K562 (cell line): ENCODE results near the gene MYO15B. TPM values are rescaled to one million over a fixed set of nuclear protein-coding genes. Genes with fewer than 3 reads are reported as not detected.

Experiments used
- ATAC-seq: fragments of 200-7000 bp; cut with Tn5 transposase; 3 replicates; pipeline ENCODE4 v1.9.1; 2020; ENCODE audit warnings: moderate library complexity
- BruUV-seq: library from RNA; stranded (reverse); fragments of 400-500 nt; replicated peaks from 2 replicates; lab custom pipeline; 2021; lab: Mats Ljungman, UMichigan
- CTCF ChIA-PET: fragments of 300-600 bp; formaldehyde crosslinking; extraction: SDS; loops from one replicate; lab custom pipeline; 2021; ENCODE audit warnings: low intra/inter-chr PET ratio; lab: Yijun Ruan, JAX
- POLR2A ChIA-PET: fragments of 300-600, 350-650 bp; sonication (Branson Sonifier 250); formaldehyde crosslinking; extraction: SDS; loops from one replicate; lab custom pipeline; 2021; ENCODE audit warnings: antibody characterized with exemption, inconsistent platforms; lab: Yijun Ruan, JAX
- DNase-seq, 4 experiments: peaks; one replicate each; pipeline versions ENCODE4 v3.0.0 to v3.0.0-alpha.2; 2011 to 2018; ENCODE audit warnings: low spot score in 3 of 4, mixed read lengths in 3 of 4; ENCODE audit errors: extremely low read depth in 1 of 4
- FAIRE-seq: peaks from 2 replicates; lab custom pipeline; 2011; peaks lifted over from hg19 to GRCh38; lab: Jason Lieb, UNC
- H2AFZ ChIP-seq: 2 replicates; pipeline ENCODE4 v1.6.0; 2011; ENCODE audit warnings: low read depth, low read length, control low read depth, inconsistent platforms
- H3K27ac ChIP-seq: fragments of 200-600 bp; 3 replicates; pipeline ENCODE4 v1.8.0; 2011; ENCODE audit warnings: low read depth, mild to moderate bottlenecking, control low read depth, inconsistent platforms, low read length, moderate library complexity, mixed read lengths; ENCODE audit errors: extremely low read depth
- H3K27me3 ChIP-seq, 2 experiments: fragments of 300-600 bp in 1 of 2; 2 replicates in 1 of 2; 3 replicates in 1 of 2; pipeline versions ENCODE4 v1.6.0 to v1.8.0; 2011; ENCODE audit warnings: inconsistent platforms in 2 of 2, low read length in 2 of 2, mild to moderate bottlenecking in 1 of 2, mixed read lengths in 1 of 2, moderate library complexity in 1 of 2; ENCODE audit not compliant: control insufficient read depth in 2 of 2, insufficient read depth in 2 of 2
- H3K36me3 ChIP-seq: fragments of 300-600 bp; 3 replicates; pipeline ENCODE4 v1.8.0; 2011; ENCODE audit warnings: mild to moderate bottlenecking, low read length, inconsistent platforms; ENCODE audit not compliant: control insufficient read depth, insufficient read depth
- H3K4me1 ChIP-seq, 2 experiments: fragments of 200-600 bp in 1 of 2; replicated peaks in 1 of 2; 2 replicates in 1 of 2; 3 replicates in 1 of 2; pipeline versions ENCODE4 v1.5.1 to v1.8.0; 2011; ENCODE audit warnings: inconsistent platforms in 2 of 2, low read length in 2 of 2, mild to moderate bottlenecking in 1 of 2, mixed read lengths in 1 of 2, moderate library complexity in 1 of 2; ENCODE audit not compliant: control insufficient read depth in 2 of 2, insufficient read depth in 2 of 2
- H3K4me2 ChIP-seq: 2 replicates; pipeline ENCODE4 v1.6.1; 2011; ENCODE audit warnings: low read length, control low read depth, inconsistent platforms, mixed read lengths; ENCODE audit not compliant: insufficient read depth
- H3K4me3 ChIP-seq: fragments of 200-600 bp; sonication (generic), shearing (Covaris generic); 2 replicates; pipeline ENCODE4 v1.5.1; 2016; ENCODE audit warnings: control low read depth, inconsistent platforms
- H3K79me2 ChIP-seq: fragments of 200-600 bp; 3 replicates; pipeline ENCODE4 v1.8.0; 2011; ENCODE audit warnings: low read length, inconsistent platforms; ENCODE audit not compliant: control insufficient read depth, insufficient read depth
- H3K9ac ChIP-seq, 2 experiments: 2 replicates each; pipeline versions ENCODE4 v1.6.0 to v1.6.1; 2011; ENCODE audit warnings: low read depth in 2 of 2, low read length in 2 of 2, control low read depth in 1 of 2, inconsistent platforms in 1 of 2, mild to moderate bottlenecking in 1 of 2, mixed read lengths in 1 of 2; ENCODE audit not compliant: insufficient read depth in 1 of 2
- H3K9me1 ChIP-seq: one replicate; pipeline ENCODE4 v1.6.0; 2011; ENCODE audit warnings: inconsistent platforms, mild to moderate bottlenecking, low read length, moderate library complexity; ENCODE audit not compliant: control insufficient read depth, insufficient read depth
- H3K9me3 ChIP-seq: replicated peaks from 2 replicates; pipeline ENCODE4 v1.5.1; 2011; ENCODE audit warnings: low read depth, low read length, inconsistent platforms; ENCODE audit not compliant: control insufficient read depth, insufficient read depth
- H4K20me1 ChIP-seq: replicated peaks from 2 replicates; pipeline ENCODE4 v1.6.1; 2011; ENCODE audit warnings: low read length, inconsistent platforms, mixed read lengths; ENCODE audit not compliant: control insufficient read depth, insufficient read depth
- BCOR ChIP-seq: fragments of 450-650 bp; IDR thresholded peaks from 2 replicates; pipeline ENCODE4 v1.6.1; 2016
- DLX4 ChIP-seq: fragments of 250-450 bp; sonication (Bioruptor Pico); IDR thresholded peaks from 2 replicates; pipeline ENCODE4 v1.6.1; 2021; ENCODE audit warnings: mild to moderate bottlenecking
- DMBX1 ChIP-seq: fragments of 250-450 bp; sonication (Bioruptor Pico); IDR thresholded peaks from 2 replicates; pipeline ENCODE4 v1.8.0; 2022; ENCODE audit warnings: inconsistent platforms, mild to moderate bottlenecking, moderate library complexity, borderline replicate concordance
- HMGN3 ChIP-seq: IDR thresholded peaks from 2 replicates; pipeline ENCODE4 v1.6.1; 2011; ENCODE audit warnings: borderline replicate concordance, low read depth, mild to moderate bottlenecking, mixed read lengths, low read length; ENCODE audit not compliant: insufficient read length; ENCODE audit errors: extremely low read depth
- MBD1 ChIP-seq: fragments of 250-450 bp; sonication (Bioruptor Pico); IDR thresholded peaks from 2 replicates; pipeline ENCODE4 v1.8.0; 2022; ENCODE audit warnings: inconsistent platforms
- MXI1 ChIP-seq: IDR thresholded peaks from 2 replicates; pipeline ENCODE4 v1.6.1; 2011; ENCODE audit warnings: low read depth, mild to moderate bottlenecking, improper control_type of control experiment, low read length
- NFIC ChIP-seq: fragments of 450-650 bp; IDR thresholded peaks from 2 replicates; pipeline ENCODE4 v1.6.1; 2017; ENCODE audit warnings: mild to moderate bottlenecking, inconsistent platforms
- POLR2G ChIP-seq: fragments of 200-400 bp; formaldehyde crosslinking; IDR thresholded peaks from 2 replicates; pipeline ENCODE4 v1.6.1; 2017; ENCODE audit warnings: low read depth, mild to moderate bottlenecking, antibody characterized with exemption, low read length, moderate library complexity
- RBBP5 ChIP-seq: fragments of 200-600 bp; sonication (generic); IDR thresholded peaks from 2 replicates; pipeline ENCODE4 v1.6.1; 2012; ENCODE audit warnings: borderline replicate concordance, mild to moderate bottlenecking, low read length, control low read depth, inconsistent platforms; ENCODE audit not compliant: insufficient read depth, poor library complexity, severe bottlenecking
- SMARCA4 ChIP-seq: fragments of 450-650 bp; IDR thresholded peaks from 2 replicates; pipeline ENCODE4 v1.6.1; 2016
- SMARCC2 ChIP-seq: fragments of 450-650 bp; IDR thresholded peaks from 2 replicates; pipeline ENCODE4 v1.6.1; 2017; ENCODE audit warnings: antibody characterized with exemption, moderate library complexity, mild to moderate bottlenecking, low read depth
- THAP12 ChIP-seq: fragments of 250-450 bp; sonication (Bioruptor Pico); IDR thresholded peaks from 2 replicates; pipeline ENCODE4 v1.9.0; 2021; ENCODE audit warnings: mild to moderate bottlenecking, inconsistent platforms
- U2AF2 ChIP-seq: fragments of 200-400 bp; formaldehyde crosslinking; optimal IDR thresholded peaks from 2 replicates; pipeline ENCODE3; 2017; ENCODE audit warnings: low read depth, mild to moderate bottlenecking, low read length
- ZBTB7A ChIP-seq: IDR thresholded peaks from 2 replicates; pipeline ENCODE4 v1.6.1; 2011; ENCODE audit warnings: low read depth, mild to moderate bottlenecking, low read length, moderate library complexity, borderline replicate concordance; ENCODE audit not compliant: control insufficient read depth
- whole genome bisulfite sequencing: fragments of 100-300 bp; shearing (Covaris generic); methylation state at CpG from one replicate; pipeline ENCODE4 v1.1.6; 2016; ENCODE audit warnings: low coverage, mixed read lengths; ENCODE audit not compliant: insufficient coverage; ENCODE audit errors: missing lambda C conversion rate; 5-methylcytosine and 5-hydroxymethylcytosine counted together
- in situ Hi-C: fragments of 300-500 bp; cut with MboI; formaldehyde crosslinking; loops from 4 replicates; pipeline ENCODE4 v1.15.0; 2018; ENCODE audit warnings: inconsistent platforms, mixed read lengths
- intact Hi-C: fragments of 100-400 bp; cut with micrococcal nuclease; formaldehyde crosslinking; loops from 2 replicates; pipeline ENCODE4 v1.14.2; 2022
- polyA plus RNA-seq, 8 experiments: library from polyadenylated mRNA; depleted of rRNA in 4 of 8; stranded (reverse) in 5 of 8; unstranded in 3 of 8; fragments of >200 nt; fragmentation: Nextera tagmentation in 2 of 8; fragmentation: Illumina TruSeq in 1 of 8; extraction: Ambion mirVana in 2 of 8; extraction: Trizol in 1 of 8; gene quantifications; 2 replicates each; pipeline versions ENCODE4 v1.2.1 to v1.2.3, GENCODE V29; 2011 to 2014; ENCODE audit warnings: inconsistent platforms in 1 of 8, missing spikeins in 1 of 8
- total RNA-seq, 7 experiments: library from RNA; depleted of rRNA in 6 of 7; stranded (reverse); fragments of >200 nt in 6 of 7; fragmentation: Illumina TruSeq in 2 of 7; extraction: Trizol in 2 of 7; gene quantifications; 2 replicates each; pipeline versions ENCODE4 v1.2.1 to v1.2.3, GENCODE V29; 2011 to 2021; ENCODE audit warnings: low replicate concordance in 1 of 7

MYO15B gene
- total and polyA plus RNA-seq, 9 of the 15 experiments (the other 6 are each of a cell fraction or from before 2014, with no cell fraction given) = 0.05 to 3.1 (median 0.83) TPM; not detected in 2

GRCh38 chr17:75588596-75589011, 1.0 kb downstream of the MYO15B start:
- peak overlapping the region; percentile 85 for H2AFZ ChIP-seq
- H3K9me1 ChIP-seq = no peaks in the 10 kb centered on the region
- FAIRE-seq (no peak), DNase-seq (no peak), ATAC-seq (no peak)
- 63% methylated on average over 36 of the region's 49 CpGs for WGBS
- peaks cover 6 to 36% of the 10 kb centered on the region in 2 experiments; a peak in 3 of 5 replicates for H3K4me1 ChIP-seq
- no peaks in the 10 kb centered on the region for H4K20me1 ChIP-seq
- H3K9ac ChIP-seq = peak overlapping the region; percentile 53 to 89; a peak in 3 of 4 replicates
- in situ Hi-C loops = no loop called here
- no peaks in the 10 kb centered on the region for H3K36me3 ChIP-seq
- peak overlapping the region; percentile 53 for H3K4me3 ChIP-seq
- H3K4me2 ChIP-seq = peak overlapping the region; percentile 18; the same call in 1 of the 2 replicates
- ChIA-PET CTCF (interaction anchor here (1.0 to 1.2 kb wide), 2 partner anchors 159 to 162 kb away, joined by 3 to 4 read pairs; no protein-coding TSS in a partner anchor), POLR2A (interaction anchor here (0.5 to 0.6 kb wide), 2 partner anchors 78 to 505 kb away, joined by 3 to 4 read pairs; no protein-coding TSS in a partner anchor)
- H3K27ac ChIP-seq = peak overlapping the region; percentile 49; the same call in 1 of the 3 replicates
- no peaks in the 10 kb centered on the region for H3K79me2 ChIP-seq
- H3K27me3 ChIP-seq = peaks cover 0 to 4% of the 10 kb centered on the region in 2 experiments; a peak in 1 of 5 replicates
- no TSS peak for BruUV-seq
- H3K9me3 ChIP-seq = no peaks in the 10 kb centered on the region
- intact Hi-C loops = loop anchor here (5.0 to 10.0 kb wide), 2 partner anchors 71 to 164 kb away; partner anchors contain the start of genes CASKIN2 and TSEN54
- TF ChIP-seq DMBX1 (no peak), SMARCC2 (no peak), SMARCA4 (no peak), ZBTB7A (no peak), DLX4 (CRISPR knock-in tag) (no peak), THAP12 (CRISPR knock-in tag) (0 out of 2 replicates have a peak, but pooled peaks have one; percentile 18), BCOR (no peak), NFIC (0 out of 2 replicates have a peak, but pooled peaks have one; percentile 5), RBBP5 (no peak), HMGN3 (peak; percentile 11), MXI1 (no peak), U2AF2 (no peak), POLR2G (no peak), MBD1 (CRISPR knock-in tag) (peak; percentile 80; the same call in 1 of the 2 replicates)
